D721Med (cell line): ENCODE data around the gene NEMP1.
A peak's percentile ranks its signal among the peaks of the same experiment; 100 is the strongest.
"Not testable (repeated sequence)": the region's sequence is repeated elsewhere in the genome, so short reads cannot be mapped to it uniquely, and the experiment has no call there.

Experiments
- DNase-seq: peaks from one replicate; pipeline ENCODE4 v3.0.0; 2011; ENCODE audit warnings: low spot score; ENCODE audit not compliant: insufficient read length
- FAIRE-seq: peaks from 2 replicates; lab custom pipeline; 2011; peaks lifted over from hg19 to GRCh38; lab: Jason Lieb, UNC
- TF ChIP-seq, protein P1 (sequence below): IDR thresholded peaks from 2 replicates; pipeline ENCODE4 v1.5.1; 2012; ENCODE audit warnings: mild to moderate bottlenecking, control low read depth; ENCODE audit not compliant: insufficient read depth; ENCODE audit errors: missing control alignments

NEMP1 gene

DNA sequence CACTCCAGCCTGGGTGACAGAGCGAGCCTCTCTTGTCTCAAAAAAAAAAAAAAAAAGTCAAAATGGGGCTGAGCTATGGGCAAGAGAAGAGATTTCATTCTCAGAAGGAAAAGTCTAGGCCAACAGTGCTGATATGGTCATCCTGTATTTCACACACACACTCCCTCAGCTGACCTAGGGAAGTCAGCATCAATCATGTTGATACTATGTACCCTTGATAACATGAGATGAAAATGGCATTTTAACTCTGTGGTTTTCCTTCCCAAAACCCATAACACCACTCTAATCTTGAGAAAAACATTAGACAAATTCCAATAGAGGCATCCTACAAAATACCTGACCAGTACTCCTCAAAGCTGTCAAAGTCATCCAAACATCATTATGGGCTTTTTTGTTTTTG is 2.3 kb upstream of the NEMP1 start:
- FAIRE-seq: no peak
- DNase-seq: no peak
- TF ChIP-seq, protein P1, sequence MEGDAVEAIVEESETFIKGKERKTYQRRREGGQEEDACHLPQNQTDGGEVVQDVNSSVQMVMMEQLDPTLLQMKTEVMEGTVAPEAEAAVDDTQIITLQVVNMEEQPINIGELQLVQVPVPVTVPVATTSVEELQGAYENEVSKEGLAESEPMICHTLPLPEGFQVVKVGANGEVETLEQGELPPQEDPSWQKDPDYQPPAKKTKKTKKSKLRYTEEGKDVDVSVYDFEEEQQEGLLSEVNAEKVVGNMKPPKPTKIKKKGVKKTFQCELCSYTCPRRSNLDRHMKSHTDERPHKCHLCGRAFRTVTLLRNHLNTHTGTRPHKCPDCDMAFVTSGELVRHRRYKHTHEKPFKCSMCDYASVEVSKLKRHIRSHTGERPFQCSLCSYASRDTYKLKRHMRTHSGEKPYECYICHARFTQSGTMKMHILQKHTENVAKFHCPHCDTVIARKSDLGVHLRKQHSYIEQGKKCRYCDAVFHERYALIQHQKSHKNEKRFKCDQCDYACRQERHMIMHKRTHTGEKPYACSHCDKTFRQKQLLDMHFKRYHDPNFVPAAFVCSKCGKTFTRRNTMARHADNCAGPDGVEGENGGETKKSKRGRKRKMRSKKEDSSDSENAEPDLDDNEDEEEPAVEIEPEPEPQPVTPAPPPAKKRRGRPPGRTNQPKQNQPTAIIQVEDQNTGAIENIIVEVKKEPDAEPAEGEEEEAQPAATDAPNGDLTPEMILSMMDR: no peak

DNA sequence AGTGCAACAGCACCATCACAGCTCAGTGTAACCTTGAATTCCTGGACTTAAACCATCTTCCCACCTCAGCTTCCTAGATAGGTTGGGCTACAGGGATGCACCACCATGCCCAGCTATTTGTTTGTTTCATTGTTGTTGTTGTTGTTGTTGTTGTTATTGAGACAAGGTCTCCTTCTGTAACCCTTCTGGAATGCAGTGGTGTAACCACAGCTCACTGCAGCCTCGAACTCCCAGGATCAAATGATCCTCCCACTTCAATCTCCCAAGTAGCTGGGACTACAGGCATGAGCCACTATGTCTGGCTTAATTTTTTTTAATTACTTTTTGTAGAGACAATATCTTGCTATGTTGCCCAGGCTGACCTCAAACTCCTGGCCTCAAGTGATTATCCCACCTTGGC is 1.2 kb upstream of the NEMP1 start:
- DNase-seq: no peak
- no peak for FAIRE-seq
- TF ChIP-seq, protein P1: no peak

DNA sequence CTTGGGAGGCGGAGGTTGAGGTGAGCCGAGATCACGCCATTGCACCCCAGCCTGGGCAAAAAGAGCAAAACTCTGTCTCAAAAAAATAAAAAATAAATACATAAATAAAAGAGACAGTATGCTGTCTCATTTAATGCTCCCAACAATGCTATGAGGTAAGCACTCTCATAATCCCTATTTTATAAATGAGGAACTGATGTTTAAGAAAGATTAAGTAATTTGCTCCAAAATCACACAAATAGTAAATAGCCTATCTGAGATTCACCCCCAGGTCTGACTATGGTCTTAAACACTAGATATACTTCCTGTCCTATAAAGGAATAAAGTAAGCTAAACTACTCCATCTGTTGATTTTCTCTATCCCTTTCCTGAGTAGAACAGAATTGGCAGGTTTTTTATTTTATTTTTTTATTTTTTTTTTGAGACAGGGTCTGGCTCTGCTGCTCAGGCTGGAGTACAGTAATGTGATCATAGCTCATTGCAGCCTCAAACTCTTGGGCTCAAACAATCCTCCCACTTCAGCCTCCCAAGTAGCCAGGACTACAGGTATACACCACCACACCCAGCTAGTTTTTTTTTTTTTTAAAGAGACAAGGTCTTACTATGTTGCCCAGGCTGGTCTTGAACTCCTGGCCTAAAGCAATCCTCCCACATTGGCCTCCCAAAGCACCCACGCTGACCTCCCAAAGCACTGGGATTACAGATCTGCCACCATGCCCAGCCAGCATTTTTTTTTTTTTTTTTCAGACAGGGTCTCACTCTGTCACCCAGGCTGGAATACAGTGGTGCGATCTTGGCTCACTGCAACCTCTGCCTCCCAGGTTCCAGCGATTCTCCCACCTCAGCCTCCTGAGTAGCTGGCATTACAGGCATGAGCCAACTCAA is 4.8 kb downstream of the NEMP1 start:
- not testable (repeated sequence) for DNase-seq, FAIRE-seq

DNA sequence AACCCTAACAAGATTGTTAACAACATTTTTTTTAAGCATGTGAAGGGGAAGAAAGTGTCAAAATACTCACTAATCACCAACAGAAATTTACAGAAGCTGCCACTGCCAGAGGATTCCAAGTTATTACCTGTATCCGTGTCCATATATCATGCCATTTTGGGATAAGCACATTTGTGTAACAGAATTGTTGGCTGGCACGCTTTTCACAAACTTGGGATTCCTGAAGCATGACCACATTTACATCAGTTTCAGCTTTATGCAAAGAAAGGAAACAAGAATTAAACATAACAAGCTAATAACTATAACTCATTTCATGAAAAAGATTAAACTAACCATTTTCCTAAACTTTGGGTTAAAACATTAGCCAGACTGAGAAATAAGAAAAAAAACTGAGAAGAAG is 5.9 kb downstream of the NEMP1 start:
- FAIRE-seq (no peak), DNase-seq (no peak)
- TF ChIP-seq, protein P1: no peak

DNA sequence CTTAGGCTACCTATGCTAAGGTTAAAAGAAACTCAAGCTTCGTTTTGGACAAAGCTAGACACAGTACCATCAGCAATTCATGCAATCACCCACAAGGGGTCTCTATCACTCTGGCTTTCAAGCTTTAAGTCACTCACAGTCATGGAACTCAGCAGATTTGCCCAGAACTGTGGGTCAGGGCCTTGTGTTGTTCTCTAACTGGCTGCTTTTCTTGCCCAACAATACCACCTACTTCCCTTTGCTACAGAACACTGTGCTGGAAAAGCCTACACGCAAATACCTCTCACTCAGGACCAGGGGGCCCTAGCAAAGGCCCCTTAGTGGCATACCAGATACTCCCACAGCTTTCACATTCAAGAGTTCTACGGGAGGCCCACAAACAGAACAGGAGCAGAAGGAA is 9.1 kb downstream of the NEMP1 start:
- FAIRE-seq (no peak), DNase-seq (no peak)
- TF ChIP-seq, protein P1: peak; percentile 94

DNA sequence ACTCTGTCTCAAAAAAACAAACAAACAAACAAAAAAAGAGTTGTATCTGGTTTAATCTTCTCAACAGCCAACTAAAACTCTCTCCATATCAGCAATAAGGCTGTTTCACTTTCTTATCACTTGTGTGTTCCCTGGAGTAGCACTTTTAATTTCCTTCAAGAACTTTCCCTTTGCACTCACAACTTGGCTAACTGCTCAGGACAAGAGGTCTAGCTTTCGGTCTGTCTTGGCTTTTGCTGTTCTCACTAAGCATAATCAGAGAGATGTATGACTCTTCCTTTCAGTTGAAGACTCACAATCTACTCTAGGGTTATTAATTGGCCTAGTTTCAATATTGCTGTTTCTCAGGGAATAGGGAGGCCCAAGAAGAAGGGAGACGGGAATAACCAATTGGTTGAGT is 12.3 kb downstream of the NEMP1 start:
- FAIRE-seq (no peak), DNase-seq (no peak)
- TF ChIP-seq, protein P1: no peak

DNA sequence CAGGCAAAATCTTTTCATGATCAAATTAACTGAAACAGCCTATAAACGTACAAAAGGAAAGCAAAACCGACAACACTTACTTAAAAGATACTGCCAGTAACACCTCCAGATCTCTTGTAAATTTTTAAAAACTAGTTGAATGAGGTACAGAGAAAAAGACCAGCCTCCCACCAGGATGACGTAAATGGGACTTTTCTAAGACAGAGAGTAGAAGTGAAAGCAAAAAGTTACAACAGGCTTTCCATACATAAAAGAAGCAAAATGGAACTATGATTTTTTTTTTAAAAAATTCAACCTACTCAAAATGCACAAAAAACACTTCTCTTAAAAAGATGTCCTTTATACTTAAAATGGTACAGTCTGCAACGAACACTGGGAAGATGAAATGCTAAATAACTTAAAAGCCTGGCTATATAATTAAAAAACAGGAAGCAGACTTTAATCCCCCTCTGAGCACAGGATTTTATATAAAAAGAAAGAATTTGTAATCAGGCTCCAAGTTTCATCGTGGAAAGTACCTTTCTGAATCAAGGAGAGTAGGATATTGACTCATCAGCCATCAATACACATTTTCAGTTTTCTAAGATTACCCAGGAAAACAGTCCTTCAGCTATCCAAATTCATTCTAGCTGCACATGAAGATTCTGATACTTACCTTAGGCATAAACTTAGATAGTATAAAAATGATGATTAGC is 14.5 kb downstream of the NEMP1 start:
- no peak for FAIRE-seq
- no peak for DNase-seq
- TF ChIP-seq, protein P1: no peak
